ENCODE data around the gene C1orf50.

C1orf50 gene

GRCh38 chr1:42767510-42768000, 506 bp downstream of the C1orf50 start:
- no peak overlapping the region for H3K4me3 Mint-ChIP-seq

DNA sequence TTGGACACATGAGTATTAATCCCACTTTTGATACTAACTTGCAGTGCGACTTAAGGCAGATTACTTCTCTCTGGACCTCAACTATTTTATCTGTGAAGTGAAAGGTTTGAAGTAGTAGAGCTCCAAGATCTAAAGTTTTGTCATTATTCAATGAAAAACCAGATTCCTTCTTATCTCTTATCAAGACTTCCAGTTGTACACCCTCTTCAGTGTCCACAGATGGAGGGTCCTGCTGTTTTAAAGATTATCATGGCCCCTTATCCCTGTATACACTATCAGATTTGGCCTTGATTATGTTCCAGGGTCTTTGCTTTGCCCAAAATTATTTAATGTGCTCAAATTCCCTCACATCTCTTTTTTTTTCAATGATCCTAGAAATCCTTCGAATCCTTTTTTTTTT, 1.1 kb downstream of the C1orf50 start:
- Mint-ChIP-seq H3K27ac (peak overlapping the region in 1 of 2 donors; percentile 92), H3K4me3 (no peak overlapping the region), H3K4me1 (peaks cover 42% of the 10 kb centered on the region), H3K9me3 (no peaks in the 10 kb centered on the region), H3K27me3 (no peaks in the 10 kb centered on the region)
- ATAC-seq: no peak
- no peak for DNase-seq

More at GRCh38 chr1:42767510-42768000, 506 bp downstream of the C1orf50 start:
- DNase-seq: no peak
- Mint-ChIP-seq H3K9me3 (no peaks in the 10 kb centered on the region), H3K4me1 (peaks cover 40% of the 10 kb centered on the region), H3K27me3 (no peaks in the 10 kb centered on the region), H3K27ac (peak overlapping the region; percentile 92 to 98)
- peak; percentile 58 for ATAC-seq

- H3K9me3 Mint-ChIP-seq: no peaks in the 10 kb centered on the region
These were observed 2.8 kb downstream of the C1orf50 start for GRCh38 chr1:42769811-42770210.

DNA sequence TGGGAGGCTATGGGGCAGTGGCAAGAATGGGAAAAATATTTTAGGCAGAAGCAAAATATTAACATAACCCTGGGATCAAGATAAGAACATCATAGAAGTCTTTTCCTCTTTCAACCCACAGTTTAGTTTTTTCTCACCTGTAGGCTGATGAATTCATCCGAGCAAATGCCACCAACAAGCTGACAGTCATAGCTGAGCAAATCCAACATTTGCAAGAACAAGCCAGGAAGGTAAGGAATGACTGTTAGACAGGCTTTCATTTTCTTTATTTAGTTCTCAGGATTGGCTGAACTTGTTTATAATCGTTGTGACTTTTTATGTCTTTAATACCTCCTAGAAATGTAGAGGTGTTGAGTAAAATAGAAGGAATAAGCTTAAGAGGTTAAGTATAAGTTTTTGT, 6.4 kb downstream of the C1orf50 start:
- Mint-ChIP-seq H3K9me3 (no peaks in the 10 kb centered on the region), H3K27me3 (no peaks in the 10 kb centered on the region), H3K4me1 (peaks cover 45% of the 10 kb centered on the region), H3K4me3 (no peak overlapping the region), H3K27ac (no peak overlapping the region)
- ATAC-seq (no peak), DNase-seq (no peak)

More at GRCh38 chr1:42769811-42770210, 2.8 kb downstream of the C1orf50 start:
- DNase-seq (no peak), ATAC-seq (no peak)
- Mint-ChIP-seq H3K4me1 (peaks cover 45% of the 10 kb centered on the region), H3K4me3 (peak overlapping the region in 1 of 2 donors; percentile 26), H3K27me3 (no peaks in the 10 kb centered on the region), H3K27ac (no peak overlapping the region)

GRCh38 chr1:42774928-42775526, 8.0 kb downstream of the C1orf50 start:
- peaks cover 29% of the 10 kb centered on the region for H3K4me1 Mint-ChIP-seq
- H3K9me3 Mint-ChIP-seq: no peaks in the 10 kb centered on the region
- H3K27me3 Mint-ChIP-seq: no peaks in the 10 kb centered on the region
- no peak overlapping the region for H3K4me3 Mint-ChIP-seq
- H3K27ac Mint-ChIP-seq: no peak overlapping the region
- ATAC-seq (no peak), DNase-seq (no peak)

GRCh38 chr1:42776502-42776901, 9.5 kb downstream of the C1orf50 start:
- ATAC-seq (no peak), DNase-seq (no peak)
- Mint-ChIP-seq H3K9me3 (no peaks in the 10 kb centered on the region), H3K4me3 (no peak overlapping the region), H3K27ac (peak overlapping the region in 1 of 2 donors; percentile 8), H3K4me1 (peaks cover 19% of the 10 kb centered on the region), H3K27me3 (no peaks in the 10 kb centered on the region)

DNA sequence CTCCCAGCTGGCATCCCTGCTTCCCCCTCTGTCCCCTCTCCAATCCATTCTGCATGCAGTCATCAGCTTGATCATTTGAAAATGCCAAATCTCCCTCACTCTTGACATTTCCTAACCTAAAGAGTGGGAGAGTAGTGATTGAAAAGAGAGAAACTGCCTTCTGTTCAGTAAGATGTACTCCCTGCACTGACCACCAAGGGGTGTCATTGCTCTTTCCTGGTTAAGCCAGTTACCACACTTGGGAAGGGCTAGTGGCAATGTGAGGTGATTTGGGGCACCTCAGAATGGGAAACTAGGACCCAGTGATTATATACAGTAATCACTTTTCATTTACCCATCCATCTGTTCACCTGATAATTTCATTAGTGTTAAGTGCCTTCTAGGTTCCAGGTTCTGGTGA, 10.8 kb downstream of the C1orf50 start:
- ATAC-seq (peak; percentile 54), DNase-seq (peak; percentile 17 to 28)
- Mint-ChIP-seq H3K4me3 (no peak overlapping the region), H3K9me3 (no peaks in the 10 kb centered on the region), H3K27ac (peak overlapping the region in 1 of 2 donors; percentile 77), H3K4me1 (peaks cover 11% of the 10 kb centered on the region), H3K27me3 (no peaks in the 10 kb centered on the region)

- Mint-ChIP-seq H3K27me3 (no peaks in the 10 kb centered on the region), H3K4me1 (peaks cover 13% of the 10 kb centered on the region), H3K9me3 (no peaks in the 10 kb centered on the region), H3K27ac (no peak overlapping the region), H3K4me3 (no peak overlapping the region)
- ATAC-seq: no peak
- DNase-seq: no peak
These were observed 12.7 kb downstream of the C1orf50 start for GRCh38 chr1:42779725-42780124.

DNA sequence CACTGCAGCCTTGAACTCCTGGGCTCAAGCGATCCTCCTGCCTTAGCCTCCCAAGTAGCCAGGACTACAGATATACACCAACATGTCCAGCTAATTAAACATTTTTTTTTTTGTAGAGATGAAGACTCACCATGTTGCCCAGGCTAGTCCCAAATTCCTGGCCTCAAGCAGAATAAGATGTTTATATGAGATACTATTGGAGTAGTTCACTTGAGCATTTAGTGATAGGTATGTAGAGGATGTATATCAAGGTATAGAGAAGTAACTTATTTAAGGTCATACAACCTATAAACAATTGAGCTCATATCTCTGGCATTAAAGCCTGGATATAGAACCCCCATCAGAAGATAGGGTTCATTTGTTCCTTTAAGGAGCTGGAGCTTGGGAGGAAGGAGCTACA, 13.1 kb downstream of the C1orf50 start:
- Mint-ChIP-seq H3K4me3 (no peak overlapping the region), H3K27ac (peak overlapping the region in 1 of 2 donors; percentile 53), H3K4me1 (peaks cover 14% of the 10 kb centered on the region), H3K9me3 (no peaks in the 10 kb centered on the region), H3K27me3 (no peaks in the 10 kb centered on the region)
- ATAC-seq (no peak), DNase-seq (no peak)

GRCh38 chr1:42783092-42783491, 16.0 kb downstream of the C1orf50 start:
- no peak overlapping the region for H3K27ac Mint-ChIP-seq
- H3K9me3 Mint-ChIP-seq: no peaks in the 10 kb centered on the region
- no peaks in the 10 kb centered on the region for H3K27me3 Mint-ChIP-seq
- ATAC-seq (no peak), DNase-seq (no peak)
- peaks cover 30% of the 10 kb centered on the region for H3K4me1 Mint-ChIP-seq
- H3K4me3 Mint-ChIP-seq: no peak overlapping the region

DNA sequence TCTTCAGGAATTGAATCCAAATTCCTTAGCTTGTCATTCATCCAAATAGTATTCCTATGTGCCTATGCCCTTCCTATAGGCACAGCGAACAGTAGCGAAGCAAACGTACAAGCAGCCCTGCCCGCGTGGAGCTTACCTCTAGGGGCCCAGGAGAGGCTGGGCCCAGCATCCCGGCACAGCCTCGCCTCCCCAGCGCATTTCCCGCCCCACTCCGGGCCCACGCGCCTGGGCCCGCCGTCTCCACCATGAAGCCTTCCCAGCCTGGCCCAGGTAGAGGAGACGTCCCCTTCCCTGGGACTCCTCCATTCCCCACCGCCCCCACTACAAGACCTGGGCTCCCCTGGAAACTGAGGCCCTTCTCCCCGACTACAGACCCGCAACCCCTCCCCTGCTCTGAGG, 17.5 kb downstream of the C1orf50 start:
- Mint-ChIP-seq H3K9me3 (no peaks in the 10 kb centered on the region), H3K27me3 (no peaks in the 10 kb centered on the region), H3K4me1 (peaks cover 30% of the 10 kb centered on the region), H3K27ac (no peak overlapping the region), H3K4me3 (peak overlapping the region in 1 of 2 donors; percentile 82)
- peak; percentile 11 for ATAC-seq
- no peak for DNase-seq

- Mint-ChIP-seq H3K9me3 (no peaks in the 10 kb centered on the region), H3K4me1 (peaks cover 30% of the 10 kb centered on the region), H3K27me3 (no peaks in the 10 kb centered on the region), H3K27ac (peak within 1 kb of the TSS; percentile 50 to 54), H3K4me3 (peak within 1 kb of the TSS; percentile 60 to 82)
- ATAC-seq (peak; percentile 84), DNase-seq (peak; percentile 32 to 43)
These were observed 18.1 kb downstream of the C1orf50 start, which contains the start of gene TMEM269 for GRCh38 chr1:42784946-42785693. Gene TMEM269 (plus strand): TSS chr1:42784991. CDS start chr1:42789894, 4,903 bp downstream.

DNA sequence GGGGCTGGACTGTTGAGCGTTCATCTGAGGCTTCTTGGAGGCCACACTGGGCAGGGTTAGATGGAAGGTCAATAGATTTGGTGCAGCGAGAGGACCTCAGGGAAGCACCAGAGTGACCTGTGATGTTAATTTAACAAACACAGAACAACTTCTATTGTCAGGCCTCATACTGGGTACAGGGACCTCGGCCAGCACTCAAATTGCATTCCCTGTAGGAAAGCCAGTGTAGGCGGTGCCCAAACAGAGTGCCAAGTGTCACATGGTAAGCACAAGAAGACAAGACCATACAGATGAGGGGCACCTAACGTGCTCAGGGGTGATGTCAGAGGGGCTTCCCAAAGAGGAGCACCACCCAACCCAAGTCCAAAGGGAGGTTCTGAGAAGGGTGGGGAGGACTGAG, 19.0 kb downstream of the C1orf50 start:
- H3K27ac Mint-ChIP-seq: no peak overlapping the region

GRCh38 chr1:42788021-42788420, 21.0 kb downstream of the C1orf50 start:
- Mint-ChIP-seq H3K27ac (no peak overlapping the region), H3K4me3 (no peak overlapping the region), H3K27me3 (no peaks in the 10 kb centered on the region), H3K4me1 (peaks cover 30% of the 10 kb centered on the region), H3K9me3 (no peaks in the 10 kb centered on the region)
- ATAC-seq (no peak), DNase-seq (no peak)

More for the DNA sequence above, 19.0 kb downstream of the C1orf50 start:
- no peak for DNase-seq
- Mint-ChIP-seq H3K27me3 (no peaks in the 10 kb centered on the region), H3K9me3 (no peaks in the 10 kb centered on the region), H3K4me3 (peak overlapping the region in 1 of 2 donors; percentile 60), H3K4me1 (peaks cover 30% of the 10 kb centered on the region)
- no peak for ATAC-seq

GRCh38 chr1:42793824-42794223, 26.8 kb downstream of the C1orf50 start:
- H3K9me3 Mint-ChIP-seq: no peaks in the 10 kb centered on the region
- ATAC-seq: no peak
- H3K27ac Mint-ChIP-seq: no peak overlapping the region
- no peak for DNase-seq
- H3K4me3 Mint-ChIP-seq: no peak overlapping the region
- H3K27me3 Mint-ChIP-seq: no peaks in the 10 kb centered on the region
- no peaks in the 10 kb centered on the region for H3K4me1 Mint-ChIP-seq

- ATAC-seq: no peak
- no peaks in the 10 kb centered on the region for H3K9me3 Mint-ChIP-seq
- no peak overlapping the region for H3K27ac Mint-ChIP-seq
- H3K27me3 Mint-ChIP-seq: no peaks in the 10 kb centered on the region
- no peak overlapping the region for H3K4me3 Mint-ChIP-seq
- DNase-seq: no peak
- H3K4me1 Mint-ChIP-seq: no peaks in the 10 kb centered on the region
These were observed 30.4 kb downstream of the C1orf50 start for GRCh38 chr1:42797414-42797813.
